Hepatocyte (in vitro differentiated cells): ENCODE data around the gene SNAI3.

Source experiments
- CTCF ChIP-seq: fragments of 200-600 bp; sonication (generic); IDR thresholded peaks from 2 replicates; pipeline ENCODE4 v1.5.1; 2016; ENCODE audit warnings: antibody characterized with exemption, mild to moderate bottlenecking; ENCODE audit not compliant: poor library complexity
- EZH2 ChIP-seq: fragments of 200-600 bp; sonication (generic); IDR thresholded peaks from 2 replicates; pipeline ENCODE4 v1.6.1; 2016; ENCODE audit warnings: antibody characterized with exemption, mild to moderate bottlenecking, borderline replicate concordance
- EZH2phosphoT487 ChIP-seq: fragments of 200-600 bp; sonication (generic); IDR thresholded peaks from one replicate; pipeline ENCODE4 v1.6.1; 2018; ENCODE audit warnings: antibody characterized with exemption, mild to moderate bottlenecking, low read depth, moderate library complexity; ENCODE audit not compliant: unreplicated experiment, severe bottlenecking

GRCh38 chr16:88695218-88695617, 8.9 kb upstream of the SNAI3 start:
- TF ChIP-seq CTCF (no peak), EZH2 (no peak), EZH2phosphoT487 (no peak)
